ENCODE data around the gene PHLDB2. TPM values are rescaled to one million over a fixed set of nuclear protein-coding genes. Genes with fewer than 3 reads are reported as not detected.
A peak's percentile ranks its signal among the peaks of the same experiment; 100 is the strongest.

The PHLDB2 gene
- polyA plus RNA-seq, 4 donors, result 71.9 to 112 (median 88.8) TPM

GRCh38 chr3:111848778-111849177 is 10.3 kb upstream of the PHLDB2 start:
- no peak for DNase-seq (ENCODE audit: low read depth in 4 of 4, low spot score in 2 of 4)

DNA sequence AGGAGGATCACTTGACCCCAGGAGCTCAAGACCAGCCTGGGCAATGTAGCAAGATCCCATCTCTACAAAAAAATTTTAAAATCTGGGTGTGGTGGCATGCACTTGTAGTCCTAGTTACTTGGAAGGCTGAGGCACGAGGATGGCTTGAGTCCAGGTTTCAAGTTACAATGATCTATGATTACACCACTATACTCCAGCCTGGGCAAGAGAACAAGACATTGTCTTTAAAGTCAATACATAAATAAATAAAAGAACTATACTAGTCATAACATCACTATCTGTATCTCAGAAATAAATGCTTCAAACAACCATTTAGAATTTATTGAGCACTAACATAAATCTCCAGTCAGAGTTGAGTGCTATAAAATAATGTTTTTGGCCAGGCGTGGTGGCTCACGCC is 8.5 kb upstream of the PHLDB2 start:
- DNase-seq (ENCODE audit: low read depth in 4 of 4, low spot score in 2 of 4), result no peak

DNA sequence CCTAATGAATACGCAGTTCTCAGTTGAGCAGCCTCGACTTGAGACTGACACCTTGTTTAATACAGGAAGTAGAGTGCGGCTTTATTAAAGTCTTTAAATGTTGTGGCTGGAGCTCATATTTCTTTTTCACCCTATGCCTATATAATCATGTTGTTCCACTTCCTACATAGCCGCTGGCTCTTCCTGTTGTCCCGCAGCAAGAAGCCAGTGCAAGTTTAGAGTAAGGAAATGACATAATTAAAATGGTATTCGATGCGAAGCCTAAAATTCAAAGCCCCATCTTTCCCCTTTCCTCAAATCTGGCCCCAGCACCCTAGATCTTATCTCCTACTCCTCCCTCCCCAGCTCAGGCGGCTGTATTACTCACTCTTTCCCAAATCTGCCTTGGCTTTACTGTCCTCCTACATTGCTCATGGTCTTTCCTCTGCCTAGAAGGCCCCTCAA is 7.5 kb upstream of the PHLDB2 start:
- no peak for DNase-seq (ENCODE audit: low read depth in 4 of 4, low spot score in 2 of 4)

GRCh38 chr3:111852540-111852939 is 6.5 kb upstream of the PHLDB2 start:
- DNase-seq (ENCODE audit: low read depth in 4 of 4, low spot score in 2 of 4), result no peak

DNA sequence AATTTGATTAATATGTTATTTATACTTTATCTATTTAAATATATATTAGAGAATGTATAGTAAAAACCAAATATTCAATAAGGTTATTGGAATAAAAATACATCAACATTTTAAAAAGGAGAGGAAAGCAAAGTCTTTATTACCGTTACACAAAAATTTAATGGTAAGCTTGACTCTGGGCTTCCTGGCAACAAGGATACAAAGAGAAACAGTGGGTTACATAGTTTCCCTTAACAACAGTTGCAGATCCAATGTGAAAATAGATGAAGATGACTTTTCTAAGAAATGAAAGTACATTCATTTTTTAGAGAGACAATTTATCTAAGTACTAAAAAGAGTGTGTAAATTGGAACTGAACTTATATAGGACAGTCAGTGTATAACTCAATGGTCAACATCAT is 6.0 kb upstream of the PHLDB2 start:
- DNase-seq (ENCODE audit: low read depth in 4 of 4, low spot score in 2 of 4), result no peak

- DNase-seq (ENCODE audit: low read depth in 4 of 4, low spot score in 2 of 4), result no peak
Observed at GRCh38 chr3:111854990-111855389, 4.1 kb upstream of the PHLDB2 start.

GRCh38 chr3:111856501-111856900 is 2.6 kb upstream of the PHLDB2 start:
- no peak for DNase-seq (ENCODE audit: low read depth in 4 of 4, low spot score in 2 of 4)

DNA sequence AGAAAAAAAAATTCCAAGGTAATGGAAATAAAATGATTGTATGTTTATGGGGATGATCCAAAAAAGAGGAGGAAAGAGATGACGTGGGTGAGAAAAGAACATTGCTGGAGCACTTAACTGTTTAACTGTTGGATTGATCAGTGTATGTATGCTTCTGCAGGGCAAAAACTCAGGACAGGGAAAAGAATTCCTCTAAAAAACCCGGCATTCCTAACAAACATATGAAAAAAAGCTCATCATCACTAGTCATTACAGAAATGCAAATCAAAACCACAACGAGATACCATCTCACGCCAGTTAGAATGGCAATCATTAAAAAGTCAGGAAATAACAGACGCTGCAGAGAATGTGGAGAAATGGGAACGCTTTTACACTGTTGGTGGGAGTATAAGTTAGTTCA is 1.6 kb upstream of the PHLDB2 start:
- DNase-seq (ENCODE audit: low read depth in 4 of 4, low spot score in 2 of 4), result no peak

DNA sequence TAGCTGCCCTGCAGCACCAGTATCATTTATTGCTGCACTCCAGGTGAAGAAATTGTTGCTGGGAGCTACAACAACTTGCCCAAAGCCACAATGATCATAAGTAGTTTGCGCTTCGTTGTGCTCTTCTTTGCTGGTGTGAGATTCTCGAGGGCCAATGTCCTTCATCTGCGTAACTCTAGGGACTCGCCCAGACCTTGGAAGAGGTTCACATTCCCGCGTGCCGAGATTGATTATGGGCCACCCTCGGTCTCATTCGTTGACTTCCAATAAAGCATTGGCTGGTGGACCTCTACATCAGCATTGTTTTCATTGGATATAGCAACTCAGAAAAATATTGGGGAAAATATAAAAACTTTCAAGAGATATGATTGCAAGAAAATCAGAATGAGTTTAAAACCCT is 423 bp upstream of the PHLDB2 start:
- no peak for DNase-seq (ENCODE audit: low read depth in 4 of 4, low spot score in 2 of 4)

DNA sequence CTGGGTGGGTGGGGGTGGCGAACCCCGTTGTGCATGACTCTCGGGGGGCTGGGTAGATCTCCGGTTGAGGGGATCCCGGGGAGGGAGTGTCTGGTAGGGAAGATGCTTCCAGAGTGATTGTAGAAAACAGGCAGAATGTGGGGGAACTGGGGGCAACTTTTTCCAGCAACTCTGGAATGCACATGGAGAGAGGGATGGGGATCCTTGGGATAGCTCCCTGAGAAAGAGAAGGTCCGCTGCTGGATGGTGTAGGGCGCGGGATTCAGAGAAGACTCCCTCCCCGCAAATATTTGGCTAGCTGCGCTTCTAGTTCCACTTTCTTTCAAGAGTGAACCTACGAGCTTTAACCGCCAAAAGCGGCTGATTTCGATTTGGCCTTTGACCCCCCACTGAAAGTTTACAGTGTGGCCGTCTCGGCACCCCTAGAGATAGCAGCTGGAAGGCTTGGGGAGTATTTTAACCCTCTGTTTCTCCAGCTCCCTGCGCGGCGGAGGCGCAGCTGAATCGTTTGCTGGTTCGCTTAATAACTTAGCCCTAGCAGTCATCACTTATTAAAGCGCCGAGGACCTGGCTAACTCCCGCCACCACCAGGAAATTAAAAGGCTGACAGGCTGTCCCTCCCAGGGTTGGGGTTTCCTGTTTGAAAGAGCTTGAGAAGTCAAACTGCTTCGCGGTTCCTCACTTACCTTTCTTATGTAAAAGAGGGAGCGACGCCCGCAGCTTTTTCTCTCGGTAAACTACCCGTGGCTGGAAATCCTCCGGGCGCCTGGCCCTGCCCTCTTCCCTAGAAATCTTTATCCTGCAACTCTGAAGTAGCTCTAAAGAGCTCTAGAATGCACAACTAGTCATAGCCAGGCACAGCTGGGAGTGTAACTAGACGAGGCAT is 1.2 kb downstream of the PHLDB2 start:
- peak in 3 of 4 donors; percentile 82 to 87 (median 84) for DNase-seq (ENCODE audit: low read depth in 4 of 4, low spot score in 2 of 4)

GRCh38 chr3:111861391-111861790 is 2.3 kb downstream of the PHLDB2 start:
- DNase-seq (ENCODE audit: low read depth in 4 of 4, low spot score in 2 of 4), result no peak

DNA sequence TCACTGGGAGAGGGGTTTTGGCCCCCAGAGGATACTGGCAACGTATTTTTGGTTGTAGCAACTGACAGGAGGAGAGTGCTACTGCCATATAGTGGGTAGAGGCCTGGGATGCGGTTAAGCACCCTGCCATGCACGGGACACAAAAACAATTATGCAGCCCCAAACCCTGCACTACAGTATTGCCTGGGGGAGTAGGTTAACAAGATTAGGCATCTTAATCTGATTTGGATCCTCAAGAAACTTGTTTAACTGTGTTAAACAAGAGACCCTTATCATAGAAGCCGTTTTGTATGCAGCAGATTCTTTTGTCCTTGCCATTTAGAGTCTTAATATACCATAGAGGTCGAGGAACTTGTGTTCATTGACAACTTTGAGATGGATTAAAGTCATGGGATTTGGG is 3.4 kb downstream of the PHLDB2 start:
- no peak for DNase-seq (ENCODE audit: low read depth in 4 of 4, low spot score in 2 of 4)

GRCh38 chr3:111862974-111863373 is 3.9 kb downstream of the PHLDB2 start:
- no peak for DNase-seq (ENCODE audit: low read depth in 4 of 4, low spot score in 2 of 4)

DNA sequence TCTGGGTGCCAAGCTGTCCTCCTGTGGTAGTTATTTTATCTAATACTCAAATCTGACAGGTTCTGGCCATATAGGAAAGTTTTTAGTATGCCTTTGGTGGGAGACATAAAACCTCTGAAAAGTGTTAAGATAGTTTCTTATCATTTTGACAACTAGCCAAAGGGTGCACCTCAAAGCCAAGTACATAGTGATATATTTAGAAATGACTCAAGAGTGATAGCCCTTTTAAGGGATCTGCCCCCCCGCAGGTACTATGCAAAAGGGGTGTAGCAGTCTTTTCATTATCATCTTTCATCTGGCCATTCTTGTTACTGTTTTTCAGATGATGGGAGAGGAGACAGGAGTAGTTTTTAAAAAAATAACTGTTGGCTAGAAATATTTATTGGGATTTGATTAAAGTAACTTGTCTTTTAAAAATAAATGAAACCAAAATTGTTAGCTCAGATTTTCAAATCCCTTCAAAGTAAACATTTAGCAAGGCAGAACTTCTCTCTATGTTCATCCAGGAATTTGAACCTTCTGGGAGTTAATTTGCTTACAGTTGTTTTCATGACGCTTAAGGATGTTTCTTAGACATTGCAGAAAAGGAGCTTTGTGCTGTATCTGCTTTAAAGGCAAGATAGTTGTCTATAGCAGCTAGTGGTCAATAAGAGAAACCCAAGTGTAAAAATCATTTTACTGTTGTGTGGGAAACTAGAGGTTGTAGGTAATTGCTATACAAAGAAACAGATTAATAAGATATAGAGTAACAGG is 5.1 kb downstream of the PHLDB2 start:
- no peak for DNase-seq (ENCODE audit: low read depth in 4 of 4, low spot score in 2 of 4)

DNA sequence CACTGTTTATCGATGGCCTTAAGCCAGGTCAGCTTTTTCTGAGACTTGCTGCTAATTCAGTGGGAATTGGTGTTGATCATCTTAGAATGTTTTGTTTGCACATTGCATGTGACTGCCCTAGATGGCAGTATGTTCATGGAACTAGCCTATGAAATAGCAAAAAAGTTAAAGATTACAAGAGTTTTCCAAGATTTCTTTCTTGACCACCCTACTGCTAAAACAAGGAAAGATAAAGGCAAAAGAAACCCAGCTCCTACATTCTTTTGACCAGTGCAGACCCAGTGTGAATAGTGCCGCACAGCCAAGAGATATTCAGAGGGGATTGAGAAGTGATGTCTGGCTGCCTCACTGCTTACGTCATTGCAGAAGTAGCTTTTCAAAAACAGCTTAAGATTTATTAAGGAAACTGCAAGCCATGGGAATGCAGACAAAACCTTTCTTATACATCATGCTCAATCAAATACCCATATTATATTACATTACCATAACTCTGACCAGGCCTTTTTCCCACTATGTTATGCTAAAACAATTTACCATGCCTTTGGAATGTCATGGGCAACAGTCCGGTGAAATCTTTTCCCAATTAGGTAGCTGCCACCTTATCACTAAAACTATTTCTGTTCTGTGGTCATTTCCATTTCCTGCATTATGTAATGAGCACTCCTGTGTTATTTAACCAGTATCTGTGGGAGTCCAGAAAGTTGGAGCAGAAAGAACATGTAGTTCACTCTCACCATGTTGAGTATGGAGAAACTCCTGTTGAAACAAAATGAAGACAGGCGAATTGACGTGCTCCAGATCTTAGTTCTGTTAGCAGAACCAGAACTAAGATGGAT is 6.0 kb downstream of the PHLDB2 start:
- no peak for DNase-seq (ENCODE audit: low read depth in 4 of 4, low spot score in 2 of 4)

DNA sequence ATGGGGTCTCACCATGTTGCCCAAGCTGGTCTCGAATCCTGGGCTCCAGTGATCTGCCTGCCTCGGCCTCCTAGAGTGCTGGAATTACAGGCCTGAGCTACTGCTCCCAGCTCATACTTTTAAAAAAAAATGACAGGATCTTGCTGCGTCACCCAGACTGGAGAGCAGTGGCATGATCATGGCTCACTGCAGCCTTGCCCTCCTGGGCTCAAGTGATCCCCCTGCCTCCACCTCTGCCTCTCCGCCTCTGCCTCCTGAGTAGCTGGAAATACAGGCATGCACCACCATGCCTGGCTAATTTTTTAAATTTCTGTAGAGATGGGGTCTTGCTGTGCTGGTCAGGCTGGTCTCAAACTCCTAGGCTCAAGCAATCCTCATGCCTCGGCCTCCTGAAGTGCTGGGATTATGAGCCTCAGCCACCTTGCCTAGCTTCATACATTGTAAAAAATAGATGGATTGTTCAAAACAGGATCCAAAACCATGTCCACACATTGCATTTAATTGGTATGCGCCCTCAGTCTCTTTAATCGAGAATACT is 8.9 kb downstream of the PHLDB2 start:
- DNase-seq (ENCODE audit: low read depth in 4 of 4, low spot score in 2 of 4), result no peak

DNA sequence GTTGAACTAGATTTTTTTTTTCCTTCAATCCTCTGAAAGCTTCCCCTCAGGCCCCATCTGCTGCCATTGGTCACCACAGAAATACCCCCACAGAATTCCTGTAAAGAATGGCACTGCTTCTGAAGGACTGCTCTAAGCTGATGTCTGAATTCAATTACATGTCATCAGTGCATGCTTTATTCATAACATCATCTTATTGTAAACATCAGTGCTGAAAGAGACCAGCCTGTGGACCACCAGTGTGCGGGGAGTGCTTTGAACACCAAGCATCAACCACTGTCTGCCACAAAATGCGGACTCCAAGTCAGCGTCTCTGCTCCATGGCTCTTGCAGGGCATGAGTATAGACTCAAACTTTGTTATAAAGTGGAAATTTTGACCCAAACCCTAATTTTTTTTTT is 11.6 kb downstream of the PHLDB2 start:
- no peak for DNase-seq (ENCODE audit: low read depth in 4 of 4, low spot score in 2 of 4)

DNA sequence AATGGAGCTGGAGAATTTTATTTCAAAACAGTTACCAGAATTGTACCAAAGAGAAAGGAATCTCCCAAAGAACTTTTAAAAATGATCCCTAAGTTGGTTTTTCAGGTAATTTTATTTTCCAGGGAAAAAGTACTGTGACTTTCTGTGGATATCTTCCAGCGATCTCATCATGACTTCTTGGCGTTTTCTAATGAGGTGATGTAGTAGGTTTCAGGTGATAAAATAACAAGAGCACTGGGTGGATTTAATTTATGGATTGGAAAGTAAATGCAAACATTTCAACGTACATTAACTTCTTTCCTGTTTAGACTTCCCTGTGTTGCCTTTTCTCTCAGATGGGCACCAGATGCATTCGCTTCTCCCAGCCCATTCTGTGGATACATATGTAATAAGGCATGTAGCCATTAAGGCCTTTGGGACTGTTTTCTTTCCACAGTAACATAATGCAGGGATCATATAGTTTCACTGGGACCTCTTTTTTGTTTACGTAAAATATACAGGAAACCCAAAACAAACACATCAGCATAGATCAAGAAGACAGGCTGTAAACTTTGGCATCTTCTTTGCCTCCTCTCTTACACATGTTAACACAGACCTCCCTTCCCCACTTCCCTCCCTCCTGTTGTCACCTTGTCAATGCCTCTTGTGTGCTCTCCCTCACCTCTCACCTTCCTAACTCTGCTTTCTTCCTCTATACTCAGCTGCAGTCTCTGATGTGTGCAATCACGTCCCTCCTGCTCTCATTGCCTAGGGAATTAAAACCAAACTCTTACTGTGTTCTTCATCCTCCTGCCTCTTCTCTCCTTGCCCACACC is 13.0 kb downstream of the PHLDB2 start:
- DNase-seq (ENCODE audit: low read depth in 4 of 4, low spot score in 2 of 4), result no peak

GRCh38 chr3:111872979-111873378 is 13.9 kb downstream of the PHLDB2 start:
- DNase-seq (ENCODE audit: low read depth in 4 of 4, low spot score in 2 of 4), result no peak

Measured in left renal cortex interstitium (tissue), 4 donors.